HCT116 (cell line): ENCODE results near the gene MFGE8. TPM values are rescaled to one million over a fixed set of nuclear protein-coding genes. Genes with fewer than 3 reads are reported as not detected.

ENCODE experiments used
- ATAC-seq: fragments of 200-7000 bp; cut with Tn5 transposase; 2 replicates; pipeline ENCODE4 v1.9.1; 2020; ENCODE audit warnings: mild to moderate bottlenecking, moderate library complexity
- BruUV-seq: library from RNA; stranded (reverse); fragments of 400-500 nt; replicated peaks from 2 replicates; lab custom pipeline; 2021; lab: Mats Ljungman, UMichigan
- CTCF ChIA-PET: fragments of 300-600 bp; sonication (Branson Sonifier 250); formaldehyde crosslinking; loops from one replicate; lab custom pipeline; 2021; ENCODE audit warnings: antibody characterized with exemption; lab: Charles Lee
- POLR2A ChIA-PET: fragments of 300-600, 350-600 bp; sonication (Branson Sonifier 250); formaldehyde crosslinking; loops from one replicate; lab custom pipeline; 2021; ENCODE audit warnings: antibody characterized with exemption; lab: Charles Lee
- RAD21 ChIA-PET, 2 experiments: fragments of 300-600 bp; sonication (Branson Sonifier 250); formaldehyde crosslinking; loops; one replicate each; lab custom pipeline; 2023; ENCODE audit warnings: low total read pairs in 2 of 2; ENCODE audit not compliant: uncharacterized antibody in 2 of 2, unreplicated experiment in 2 of 2, low non-redundant PET in 1 of 2; lab: Charles Lee
- DNase-seq: peaks from one replicate; pipeline ENCODE4 v3.0.0-alpha.2; 2010; ENCODE audit warnings: low read depth, low spot score
- H2AFZ ChIP-seq: fragments of 200-600 bp; shearing (Covaris generic), sonication (generic); 2 replicates; pipeline ENCODE4 v1.6.1; 2017; ENCODE audit warnings: low read depth, mixed run types, mixed read lengths, antibody characterized with exemption, low read length; ENCODE audit not compliant: poor library complexity, severe bottlenecking
- H3K27ac ChIP-seq: 2 replicates; pipeline ENCODE4 v1.5.1; 2012; ENCODE audit warnings: low read depth, low read length
- H3K27me3 ChIP-seq: fragments of 200-600 bp; sonication (generic); 2 replicates; pipeline ENCODE4 v1.6.1; 2016; ENCODE audit warnings: mixed run types, low read length, mixed read lengths; ENCODE audit not compliant: insufficient read depth
- H3K36me3 ChIP-seq, 2 experiments: fragments of 200-500 bp in 1 of 2; fragments of 200-600 bp in 1 of 2; sonication (Bioruptor generic) in 1 of 2; sonication (generic) in 1 of 2; 2 replicates each; pipeline versions ENCODE4 v1.5.1 to v1.6.1; 2014 to 2016; ENCODE audit warnings: low read length in 2 of 2, inconsistent platforms in 1 of 2, mixed read lengths in 1 of 2, mixed run types in 1 of 2; ENCODE audit not compliant: insufficient read depth in 2 of 2, control insufficient read depth in 1 of 2
- H3K4me1 ChIP-seq, 2 experiments: fragments of 200-600 bp in 1 of 2; sonication (generic) in 1 of 2; 2 replicates each; pipeline versions ENCODE4 v1.5.1 to v1.6.1; 2012 to 2017; ENCODE audit warnings: low read length in 2 of 2, inconsistent platforms in 1 of 2, mild to moderate bottlenecking in 1 of 2, mixed read lengths in 1 of 2, mixed run types in 1 of 2, moderate library complexity in 1 of 2; ENCODE audit not compliant: insufficient read depth in 2 of 2, control insufficient read depth in 1 of 2
- H3K4me2 ChIP-seq: fragments of 200-600 bp; sonication (generic); 2 replicates; pipeline ENCODE4 v1.6.1; 2017; ENCODE audit warnings: mixed run types, low read length, mixed read lengths
- H3K4me3 ChIP-seq, 2 experiments: fragments of 200-600 bp in 1 of 2; sonication (generic) in 1 of 2; replicated peaks in 1 of 2; 2 replicates each; pipeline ENCODE4 v1.5.1; 2011 to 2016; ENCODE audit warnings: low read length in 2 of 2, control low read depth in 1 of 2, low read depth in 1 of 2, mild to moderate bottlenecking in 1 of 2, mixed read lengths in 1 of 2, mixed run types in 1 of 2
- H3K79me2 ChIP-seq: fragments of 200-600 bp; sonication (generic); 2 replicates; pipeline ENCODE4 v1.6.1; 2017; ENCODE audit warnings: mild to moderate bottlenecking, mixed run types, low read length, moderate library complexity, mixed read lengths; ENCODE audit not compliant: insufficient read depth
- H3K9ac ChIP-seq: fragments of 200-600 bp; sonication (generic); 2 replicates; pipeline ENCODE4 v1.6.1; 2016; ENCODE audit warnings: low read length, mixed read lengths
- H3K9me2 ChIP-seq: fragments of 200-600 bp; sonication (generic), shearing (Covaris generic); 2 replicates; pipeline ENCODE4 v1.6.1; 2017; ENCODE audit warnings: mixed run types, mild to moderate bottlenecking, moderate library complexity; ENCODE audit not compliant: insufficient read depth
- H3K9me3 ChIP-seq, 2 experiments: fragments of 200-500 bp in 1 of 2; fragments of 200-600 bp in 1 of 2; sonication (Bioruptor generic) in 1 of 2; sonication (generic) in 1 of 2; 2 replicates each; pipeline ENCODE4 v1.6.1; 2014 to 2017; ENCODE audit warnings: low read length in 2 of 2, mixed read lengths in 2 of 2, inconsistent platforms in 1 of 2, low read depth in 1 of 2, mild to moderate bottlenecking in 1 of 2, mixed run types in 1 of 2, moderate library complexity in 1 of 2; ENCODE audit not compliant: control insufficient read depth in 1 of 2, insufficient read depth in 1 of 2
- H4K20me1 ChIP-seq: fragments of 200-600 bp; sonication (generic), shearing (Covaris generic); 2 replicates; pipeline ENCODE4 v1.6.1; 2017; ENCODE audit warnings: mixed run types, mild to moderate bottlenecking, moderate library complexity; ENCODE audit not compliant: insufficient read depth
- EZH2phosphoT487 ChIP-seq: fragments of 200-600 bp; IDR thresholded peaks from 2 replicates; pipeline ENCODE4 v1.6.1; 2018; ENCODE audit warnings: antibody characterized with exemption, borderline replicate concordance
- REST ChIP-seq: IDR thresholded peaks from 2 replicates; pipeline ENCODE4 v1.6.1; 2012; ENCODE audit warnings: low read depth
- YY1 ChIP-seq: IDR thresholded peaks from 2 replicates; pipeline ENCODE4 v1.6.1; 2011; ENCODE audit warnings: low read length, low read depth, moderate library complexity, mild to moderate bottlenecking; ENCODE audit not compliant: insufficient replicate concordance; ENCODE audit errors: extremely low read depth
- intact Hi-C: fragments of 100-400 bp; cut with micrococcal nuclease; formaldehyde crosslinking; loops from 2 replicates; pipeline ENCODE4 v1.10.0; 2022
- total RNA-seq: library from RNA; stranded (reverse); gene quantifications from one replicate; pipeline ENCODE4 v1.2.1, GENCODE V29; 2021; ENCODE audit not compliant: unreplicated experiment
- TF ChIP-seq, protein P1 (sequence below): IDR thresholded peaks from 2 replicates; pipeline ENCODE4 v1.6.1; 2012

MFGE8 gene
- total RNA-seq, 1 experiment from 2014 or later: 70.7 TPM

DNA sequence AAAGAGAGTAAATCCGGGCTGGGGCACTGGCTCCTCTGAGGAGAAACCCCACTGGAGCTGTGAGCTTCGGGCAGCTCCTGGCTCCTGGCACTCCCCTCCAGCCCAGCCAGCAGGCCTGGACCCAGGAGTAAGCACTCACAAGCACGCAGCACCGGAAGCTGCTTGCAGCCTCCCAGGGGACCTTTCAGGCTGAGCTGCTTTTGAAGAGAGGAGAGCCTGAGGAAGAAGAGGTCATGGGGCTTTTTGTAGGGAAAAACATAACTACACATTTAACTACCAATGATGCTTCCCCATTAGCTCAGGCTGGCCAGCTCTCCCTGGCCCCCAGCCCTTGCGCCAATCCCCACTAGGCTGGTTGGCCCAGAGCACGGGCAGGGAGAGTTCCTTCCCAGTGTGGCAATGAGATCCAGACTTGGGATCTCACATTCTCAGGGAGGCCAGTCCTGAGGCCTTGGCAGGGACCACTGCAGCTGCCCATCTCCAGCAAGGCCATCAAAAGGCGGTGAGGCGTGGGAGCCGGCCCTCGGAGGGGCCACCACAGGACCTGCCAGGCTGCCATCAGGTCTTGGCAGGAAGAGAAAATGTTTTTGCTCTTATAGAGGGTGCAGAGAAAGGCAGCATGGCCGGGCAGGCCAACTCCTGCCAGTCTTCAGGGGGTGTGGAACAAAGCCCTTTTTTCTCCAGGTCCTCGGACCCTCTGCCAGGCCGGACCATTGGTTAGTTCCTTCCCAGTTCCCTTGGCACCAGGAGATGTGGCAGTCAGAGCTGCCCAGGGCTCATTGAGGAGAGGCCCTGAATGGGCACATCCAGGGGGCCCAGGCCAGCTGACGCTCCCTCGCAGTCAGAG lies 41.5 kb upstream of the MFGE8 start:
- H3K4me2 ChIP-seq: no peak overlapping the region
- no peak for TF ChIP-seq EZH2phosphoT487
- no peak for TF ChIP-seq YY1
- no peak for TF ChIP-seq REST
- TF ChIP-seq, protein P1, sequence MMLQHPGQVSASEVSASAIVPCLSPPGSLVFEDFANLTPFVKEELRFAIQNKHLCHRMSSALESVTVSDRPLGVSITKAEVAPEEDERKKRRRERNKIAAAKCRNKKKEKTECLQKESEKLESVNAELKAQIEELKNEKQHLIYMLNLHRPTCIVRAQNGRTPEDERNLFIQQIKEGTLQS: no peak
- no peak overlapping the region for H3K27ac ChIP-seq
- no peaks in the 10 kb centered on the region for H3K9me2 ChIP-seq
- intact Hi-C loops: no loop called here
- no peaks in the 10 kb centered on the region for H3K79me2 ChIP-seq
- no peaks in the 10 kb centered on the region for H3K9me3 ChIP-seq
- no peak for DNase-seq
- H3K27me3 ChIP-seq: no peaks in the 10 kb centered on the region
- no peak for ATAC-seq
- ChIA-PET POLR2A (no interaction called here), CTCF (no interaction called here), RAD21 (no interaction called here)
- H3K9ac ChIP-seq: no peak overlapping the region
- H4K20me1 ChIP-seq: no peaks in the 10 kb centered on the region
- H3K4me1 ChIP-seq: no peaks in the 10 kb centered on the region; a peak in 1 of 4 replicates
- H3K4me3 ChIP-seq: no peak overlapping the region
- no peak overlapping the region for H2AFZ ChIP-seq
- BruUV-seq: no TSS peak
- no peaks in the 10 kb centered on the region for H3K36me3 ChIP-seq
